ENCODE results near the gene CCN5. TPM values are rescaled to one million over a fixed set of nuclear protein-coding genes. Genes with fewer than 3 reads are reported as not detected.

Gene CCN5
- polyA plus RNA-seq, 1 experiment, result 0.37 TPM

GRCh38 chr20:44703183-44703925, 11.8 kb upstream of the CCN5 start:
- Histone ChIP-seq H3K9me3 (ENCODE audit: control insufficient read depth, insufficient read depth, low read length) (no peaks in the 10 kb centered on the region), H3K4me3 (ENCODE audit: low read depth, low read length) (no peak overlapping the region), H3K27ac (ENCODE audit: low read depth, low read length) (no peak overlapping the region), H3K27me3 (ENCODE audit: control insufficient read depth, insufficient read depth, low read length) (peaks cover 2% of the 10 kb centered on the region)
- ChIA-PET CTCF (interaction anchor here (1.0 to 1.2 kb wide), 3 partner anchors 9 to 44 kb away, joined by 3 read pairs; no protein-coding TSS in a partner anchor), POLR2A (interaction anchor here (0.6 to 1.0 kb wide), 2 partner anchors 11 to 1981 kb away, joined by 3 to 6 read pairs; partner anchors contain the start of gene CCN5)
- no peak for DNase-seq (ENCODE audit: low read depth, low spot score)
- no peak for TF ChIP-seq CTCF (IDR thresholded peaks at IDR 0.05; ENCODE audit: low read depth, low read length)

- Histone ChIP-seq H3K27me3 (ENCODE audit: control insufficient read depth, insufficient read depth, low read length) (peaks cover 2% of the 10 kb centered on the region), H3K4me3 (ENCODE audit: low read depth, low read length) (no peak overlapping the region), H3K27ac (ENCODE audit: low read depth, low read length) (no peak overlapping the region), H3K9me3 (ENCODE audit: control insufficient read depth, insufficient read depth, low read length) (no peaks in the 10 kb centered on the region)
- TF ChIP-seq CTCF (IDR thresholded peaks at IDR 0.05; ENCODE audit: low read depth, low read length), result no peak
- CTCF ChIA-PET, result interaction anchor here (0.7 to 1.0 kb wide), 2 partner anchors 29 to 44 kb away, joined by 3 read pairs; no protein-coding TSS in a partner anchor
- POLR2A ChIA-PET, result interaction anchor here (0.6 kb wide), 1 partner anchor 52 kb away, joined by 8 read pairs; the partner anchor contains the start of gene ADA
- no peak for DNase-seq (ENCODE audit: low read depth, low spot score)
These were observed 11.1 kb upstream of the CCN5 start for GRCh38 chr20:44703956-44704488.

GRCh38 chr20:44704551-44704971, 10.6 kb upstream of the CCN5 start:
- peak overlapping the region; percentile 11 for H3K27ac ChIP-seq (ENCODE audit: low read depth, low read length)
- ChIA-PET CTCF (interaction anchor here (0.7 to 1.0 kb wide), 2 partner anchors 28 to 43 kb away, joined by 3 read pairs; no protein-coding TSS in a partner anchor), POLR2A (interaction anchor here (0.6 to 0.7 kb wide), 4 partner anchors 10 to 296 kb away, joined by 3 to 8 read pairs (median 6); partner anchors contain the start of gene ADA)
- TF ChIP-seq CTCF (IDR thresholded peaks at IDR 0.05; ENCODE audit: low read depth, low read length), result no peak
- peak; percentile 51 for DNase-seq (ENCODE audit: low read depth, low spot score)
- peaks cover 2% of the 10 kb centered on the region for H3K27me3 ChIP-seq (ENCODE audit: control insufficient read depth, insufficient read depth, low read length)
- no peaks in the 10 kb centered on the region for H3K9me3 ChIP-seq (ENCODE audit: control insufficient read depth, insufficient read depth, low read length)
- no peak overlapping the region for H3K4me3 ChIP-seq (ENCODE audit: low read depth, low read length)

- ChIA-PET POLR2A (interaction anchor here (0.8 kb wide), 1 partner anchor 12 kb away, joined by 3 read pairs; no protein-coding TSS in a partner anchor), CTCF (interaction anchor here (1.0 kb wide), 1 partner anchor 13 kb away, joined by 3 read pairs; no protein-coding TSS in a partner anchor)
- no peak overlapping the region for H3K27ac ChIP-seq (ENCODE audit: low read depth, low read length)
- H3K4me3 ChIP-seq (ENCODE audit: low read depth, low read length), result no peak overlapping the region
- peaks cover 2% of the 10 kb centered on the region for H3K27me3 ChIP-seq (ENCODE audit: control insufficient read depth, insufficient read depth, low read length)
- H3K9me3 ChIP-seq (ENCODE audit: control insufficient read depth, insufficient read depth, low read length), result no peaks in the 10 kb centered on the region
- no peak for TF ChIP-seq CTCF (IDR thresholded peaks at IDR 0.05; ENCODE audit: low read depth, low read length)
- no peak for DNase-seq (ENCODE audit: low read depth, low spot score)
These were observed 9.6 kb upstream of the CCN5 start for GRCh38 chr20:44705364-44706094.
